SKM-1 treated with dmso at 0.1 percent for 144 hours (cell line): ENCODE measurements around the gene RBM4B.

Experiments
- DNase-seq: peaks from one replicate; lab custom pipeline; 2025; ENCODE audit not compliant: unreplicated experiment; lab: John Stamatoyannopoulos, UW

RBM4B gene

DNA sequence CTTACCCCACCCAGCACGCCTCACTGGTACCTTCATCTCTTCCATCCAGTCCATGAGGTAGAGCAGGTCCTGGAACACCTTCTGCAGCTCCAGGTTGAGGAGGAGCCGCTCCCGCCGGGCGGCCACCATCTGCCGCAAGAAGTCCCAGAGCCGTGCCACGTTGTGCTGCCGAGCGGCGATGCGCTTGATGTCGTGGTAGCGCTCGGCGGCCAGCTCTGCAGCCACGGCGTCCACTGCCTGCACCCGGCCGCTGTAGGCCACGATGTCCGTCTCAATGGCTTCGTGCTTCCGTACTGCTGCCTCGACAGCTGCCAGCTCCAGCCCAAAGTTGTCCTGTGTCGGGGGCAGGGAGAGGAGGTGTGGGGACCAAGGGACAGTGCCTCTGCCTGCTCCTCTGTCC, 29.8 kb upstream of the RBM4B start:
- DNase-seq: no peak

DNA sequence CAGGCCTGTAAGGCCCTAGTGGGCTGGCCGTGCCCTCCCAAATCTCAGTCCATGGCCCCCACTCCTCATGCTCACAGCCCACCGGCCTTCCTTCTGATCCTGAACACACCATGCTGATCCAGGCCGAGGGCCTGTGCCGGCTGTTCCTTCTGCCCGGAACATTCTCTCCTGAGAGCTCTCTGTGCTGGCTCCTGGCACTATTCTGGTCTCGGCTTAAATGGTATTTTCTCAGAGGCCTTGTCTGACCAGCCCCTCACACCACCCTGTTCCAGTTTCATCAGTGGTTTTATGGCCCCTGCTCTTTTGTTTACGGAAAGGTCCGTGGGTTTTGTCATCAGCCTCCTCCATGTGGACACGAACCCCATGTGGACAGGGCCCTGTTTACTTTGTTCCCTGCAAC, 29.3 kb upstream of the RBM4B start:
- no peak for DNase-seq

DNA sequence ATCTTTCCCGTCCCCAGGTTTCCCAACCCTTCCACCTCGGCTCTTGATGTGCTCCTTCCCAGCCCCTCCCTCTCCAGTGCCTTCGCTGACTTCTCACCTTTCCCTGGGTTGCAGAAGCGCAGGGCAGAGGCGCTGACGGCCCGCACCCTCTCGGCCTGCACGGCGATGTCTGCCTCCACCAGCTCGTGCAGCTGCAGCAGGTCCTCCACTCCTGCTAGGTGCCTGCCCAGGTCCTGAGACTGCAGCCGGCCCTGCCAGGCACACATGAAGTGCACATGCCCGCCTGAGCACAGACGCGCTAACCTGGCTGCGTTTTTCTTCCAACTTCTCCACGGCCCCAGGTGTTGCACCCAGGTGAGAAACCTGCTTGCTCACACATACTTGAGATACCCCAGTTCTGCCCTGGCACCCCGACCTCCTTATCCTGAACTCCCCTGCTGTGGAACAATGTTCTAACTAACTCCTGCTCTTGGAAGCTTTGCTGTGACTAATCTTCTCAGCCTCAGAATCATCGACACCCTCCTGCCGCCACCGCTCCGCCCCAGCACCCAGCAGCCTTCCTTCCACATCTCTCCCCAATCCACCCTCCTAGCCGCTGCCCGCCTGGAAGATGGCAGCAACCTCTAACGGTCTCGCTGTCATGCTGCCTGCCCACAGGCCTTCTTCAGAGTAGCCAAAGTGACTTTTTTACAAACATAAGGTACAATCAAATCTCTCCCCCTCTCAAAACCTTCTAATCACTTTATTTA, 28.1 kb upstream of the RBM4B start:
- DNase-seq: no peak

DNA sequence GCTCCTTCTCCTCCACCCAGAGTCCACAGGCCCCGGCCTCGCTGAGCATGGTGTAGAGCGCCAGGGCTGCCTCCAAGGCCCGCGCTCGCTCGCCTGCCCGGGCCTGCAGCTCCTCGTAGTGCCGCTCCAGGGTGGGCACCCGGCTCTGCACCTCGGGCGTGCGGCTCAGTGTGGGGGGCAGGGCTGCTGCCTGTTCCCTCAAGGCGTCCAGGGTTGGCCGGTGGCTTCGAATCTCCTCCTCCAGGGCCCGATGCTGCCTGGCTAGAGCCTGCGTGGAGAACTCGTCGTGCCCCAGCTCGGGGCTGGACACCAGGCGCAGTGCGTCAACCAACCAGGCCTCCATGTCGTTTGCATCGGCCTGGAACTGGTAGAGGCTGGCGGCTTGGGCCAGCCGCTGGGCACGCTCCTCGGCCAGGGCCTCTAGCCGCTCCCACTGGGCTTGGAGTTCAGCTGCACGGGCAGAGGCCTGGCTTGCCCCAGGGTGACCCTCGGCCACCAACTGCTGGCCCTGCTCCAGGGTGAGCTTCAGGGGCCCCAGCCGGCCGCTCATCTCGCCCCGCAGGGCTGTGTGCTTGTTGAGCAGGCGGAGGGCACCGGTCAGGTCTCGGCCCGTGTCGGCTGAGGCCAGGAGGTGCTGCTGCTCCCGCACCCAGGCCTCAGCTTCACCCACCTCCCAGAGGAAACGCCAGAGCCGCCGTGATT, 27.1 kb upstream of the RBM4B start:
- no peak for DNase-seq

DNA sequence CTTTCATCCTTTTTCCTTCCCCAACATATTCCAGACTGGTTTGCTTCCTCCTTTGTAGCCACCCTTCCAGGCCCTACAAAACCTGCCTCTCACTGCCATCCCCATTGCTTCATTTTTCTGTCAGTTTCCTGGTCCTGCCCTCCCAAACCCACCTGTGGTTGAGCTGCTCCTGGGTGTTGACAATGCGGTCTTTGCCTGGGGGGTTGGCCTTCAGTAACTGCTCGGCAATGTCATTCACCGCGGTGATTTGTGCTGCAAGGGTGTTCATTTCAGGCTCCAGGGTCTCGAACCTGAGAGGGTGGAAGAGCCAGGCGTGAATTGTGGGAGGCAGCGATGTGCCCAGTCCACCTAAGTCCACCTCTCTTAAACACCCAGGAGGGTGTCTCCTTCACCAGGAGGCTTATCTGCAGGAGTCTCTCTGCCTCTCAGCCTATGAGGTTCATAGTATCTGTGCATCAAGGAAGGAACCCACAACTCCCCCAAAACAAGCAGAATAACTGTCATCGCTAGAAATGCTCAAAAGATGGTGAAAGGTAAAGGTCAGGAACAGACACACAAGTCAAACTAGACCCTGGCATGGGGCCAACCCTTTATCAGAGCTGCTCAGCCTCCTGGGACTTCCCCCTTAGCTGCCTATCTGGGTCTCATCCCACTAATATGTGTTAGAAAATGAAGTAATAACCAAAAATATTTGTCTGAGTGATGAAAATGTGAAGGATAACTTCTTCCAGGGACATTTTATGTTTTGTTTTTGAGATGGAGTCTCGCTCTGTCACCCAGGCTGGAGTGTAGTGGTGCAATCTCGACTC, 23.9 kb upstream of the RBM4B start:
- DNase-seq: no peak

DNA sequence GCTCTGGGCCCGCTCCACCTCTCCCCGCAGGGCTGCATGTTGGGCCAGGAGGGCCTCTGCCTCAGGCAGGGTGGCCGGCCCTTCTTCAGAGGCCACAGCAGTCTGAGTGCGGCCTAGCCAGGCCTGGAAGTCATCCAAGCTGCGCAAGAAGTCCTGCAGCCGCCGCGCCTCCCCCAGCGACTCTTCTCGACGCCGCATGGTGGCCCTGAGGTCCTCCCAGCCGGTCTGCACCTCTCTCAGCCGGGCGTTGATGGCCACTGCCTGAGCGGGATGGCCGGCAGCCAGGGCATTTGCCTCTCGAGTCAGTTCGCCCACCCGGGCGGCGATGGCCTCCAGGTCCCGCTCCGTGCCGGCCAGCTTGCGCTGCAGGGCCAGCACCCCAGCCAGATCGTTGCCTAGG, 23.1 kb upstream of the RBM4B start:
- DNase-seq: no peak

DNA sequence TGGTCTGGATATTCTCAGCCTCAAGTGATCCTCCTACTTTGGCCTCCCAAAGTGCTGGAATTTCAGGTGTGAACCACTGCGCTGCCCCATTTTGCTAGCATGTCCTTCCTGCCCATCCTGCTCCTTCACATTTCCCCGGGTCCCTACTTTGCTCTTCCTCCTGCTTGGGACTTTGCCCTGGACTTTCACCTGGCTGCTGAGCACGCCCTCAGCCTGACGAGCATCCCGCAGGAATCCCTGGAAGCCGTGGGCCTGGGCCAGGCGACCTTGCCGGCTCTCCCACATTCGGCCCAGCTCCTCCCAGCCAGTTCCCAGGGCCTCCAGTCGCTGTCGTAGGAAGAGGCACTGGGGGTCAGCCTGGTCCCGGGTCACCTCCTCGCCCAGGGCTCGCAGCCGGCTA, 22.6 kb upstream of the RBM4B start:
- DNase-seq: no peak

DNA sequence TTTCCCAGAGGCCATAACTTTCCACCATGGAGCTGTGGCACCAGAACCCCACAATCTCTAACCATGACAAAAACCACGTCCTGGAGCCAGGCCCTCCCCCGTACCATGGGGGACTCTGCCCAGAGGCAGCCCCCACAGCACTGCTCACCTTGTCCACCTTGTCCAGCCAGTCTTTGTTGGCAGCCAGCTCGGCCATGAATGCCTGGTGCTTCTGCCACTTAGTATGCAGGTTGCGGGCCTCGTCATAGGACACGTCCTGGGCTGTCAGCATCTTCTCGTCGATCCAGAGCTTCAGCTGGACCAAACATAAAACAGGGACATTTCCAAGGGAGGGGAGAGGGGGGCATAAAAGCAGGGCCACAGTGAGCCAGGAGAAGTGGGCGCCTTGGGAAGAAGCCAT, 20.8 kb upstream of the RBM4B start:
- DNase-seq: no peak

DNA sequence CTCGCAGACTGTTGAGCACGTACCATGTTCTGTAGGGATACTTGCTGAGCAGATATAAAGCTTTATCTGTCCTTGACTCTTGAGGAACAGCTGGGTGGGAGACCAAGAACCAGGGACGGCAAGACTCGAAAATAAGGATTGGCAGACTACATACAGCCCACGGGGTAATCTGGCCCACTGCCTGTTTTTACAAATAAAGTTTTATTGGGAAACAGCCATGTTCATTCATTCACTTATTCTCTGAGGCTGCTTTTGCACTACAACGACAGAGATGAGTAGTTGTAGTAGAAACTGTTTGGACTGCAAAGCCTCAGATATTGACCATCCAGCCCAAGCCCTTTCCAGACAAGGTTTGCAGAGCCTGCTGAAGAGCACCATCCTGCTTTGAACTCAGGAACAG, 20.3 kb upstream of the RBM4B start:
- no peak for DNase-seq

DNA sequence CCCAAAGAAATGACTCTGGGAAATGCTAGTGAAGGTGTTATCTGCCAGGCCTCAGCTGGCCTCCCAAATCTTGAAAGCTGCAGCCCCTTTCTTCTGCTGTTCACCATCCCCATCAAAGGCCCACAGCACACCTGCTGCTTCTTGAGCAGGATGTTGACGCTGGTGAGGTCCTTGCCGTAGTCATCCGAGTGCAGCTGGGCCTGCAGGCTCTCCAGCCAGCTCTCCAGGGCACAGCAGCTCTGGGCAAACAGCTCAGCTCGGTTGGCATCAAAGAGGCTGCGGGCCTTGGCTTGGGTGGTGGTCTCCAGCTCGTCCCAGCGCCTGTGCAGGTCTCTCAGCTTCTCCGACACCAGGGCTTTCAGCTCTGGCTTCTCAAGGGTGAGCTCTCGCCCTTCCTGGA, 18.5 kb upstream of the RBM4B start:
- no peak for DNase-seq

DNA sequence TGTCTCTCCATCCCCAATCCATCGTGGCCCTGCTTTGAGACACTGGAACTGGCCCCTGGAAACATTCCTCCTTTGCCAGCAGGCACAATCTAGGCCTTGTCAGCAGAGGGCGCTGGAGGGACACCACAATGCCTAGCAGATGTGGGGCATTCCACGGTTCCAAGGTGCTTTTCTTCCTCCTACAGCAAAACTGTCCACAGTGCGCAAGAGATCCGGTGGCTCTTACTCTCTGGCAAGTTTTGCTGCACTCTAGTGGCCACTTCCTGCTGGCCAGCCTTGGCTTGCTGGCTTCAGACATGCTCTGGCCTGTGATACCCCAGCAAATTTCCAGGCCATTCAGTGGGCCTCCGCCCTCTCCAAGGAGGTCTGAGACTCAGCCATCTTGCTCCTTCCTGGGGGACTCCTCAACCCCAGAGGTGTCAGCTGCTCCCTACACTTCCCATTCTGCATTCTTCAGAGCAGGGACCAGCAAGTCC, 17.1 kb upstream of the RBM4B start:
- DNase-seq: peak; percentile 90

DNA sequence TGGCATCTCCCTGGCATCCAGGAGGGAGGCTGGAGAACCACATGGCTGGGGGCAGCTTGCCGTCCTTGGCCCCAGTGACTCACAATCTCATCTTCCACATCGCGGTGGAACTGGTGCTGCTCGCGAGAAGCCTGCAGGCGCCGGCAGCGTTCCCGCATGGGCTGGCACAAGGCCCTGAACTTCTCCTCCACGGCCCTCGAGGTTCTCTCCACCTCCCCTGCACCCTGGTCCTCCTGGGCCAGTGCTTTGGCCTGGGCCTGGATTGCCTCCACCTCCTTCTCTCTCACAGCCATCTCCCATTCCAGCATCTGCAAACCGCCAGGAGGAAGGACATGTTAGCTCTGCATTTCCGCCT, 16.3 kb upstream of the RBM4B start:
- no peak for DNase-seq

DNA sequence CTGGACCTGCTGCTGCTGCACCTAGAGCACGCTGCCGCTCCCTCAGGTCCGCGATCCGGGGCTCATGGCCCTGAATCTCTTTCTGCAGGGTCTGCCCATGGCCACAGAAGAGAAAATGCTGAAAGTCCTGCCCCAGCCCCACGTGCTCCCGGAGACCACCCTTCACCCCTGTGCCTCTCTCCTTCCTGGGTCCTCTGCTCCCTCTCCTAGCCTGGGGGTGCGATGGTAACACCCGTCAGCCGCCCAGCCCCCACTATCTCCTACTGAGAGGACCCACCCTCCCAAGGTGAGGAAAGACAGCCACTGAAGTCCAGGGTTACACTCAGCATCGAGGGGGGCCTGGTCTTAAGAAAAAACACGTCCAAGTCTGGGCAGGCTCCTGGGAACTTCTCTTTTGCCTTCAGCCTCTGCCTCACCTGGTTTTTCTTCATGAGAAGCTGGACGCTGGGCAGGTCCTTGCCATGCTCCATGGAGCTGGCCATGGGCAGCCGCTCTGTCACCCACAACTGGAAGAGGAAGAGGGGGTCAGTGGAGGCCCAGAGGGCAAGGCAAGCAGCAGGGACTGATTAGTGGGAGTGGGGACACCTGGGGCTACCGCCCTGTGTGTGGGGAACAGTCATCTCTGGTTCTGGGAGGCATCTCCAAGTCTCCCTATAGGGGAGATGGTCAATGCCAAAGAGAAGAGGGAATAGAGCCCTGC, 15.8 kb upstream of the RBM4B start:
- DNase-seq: no peak

DNA sequence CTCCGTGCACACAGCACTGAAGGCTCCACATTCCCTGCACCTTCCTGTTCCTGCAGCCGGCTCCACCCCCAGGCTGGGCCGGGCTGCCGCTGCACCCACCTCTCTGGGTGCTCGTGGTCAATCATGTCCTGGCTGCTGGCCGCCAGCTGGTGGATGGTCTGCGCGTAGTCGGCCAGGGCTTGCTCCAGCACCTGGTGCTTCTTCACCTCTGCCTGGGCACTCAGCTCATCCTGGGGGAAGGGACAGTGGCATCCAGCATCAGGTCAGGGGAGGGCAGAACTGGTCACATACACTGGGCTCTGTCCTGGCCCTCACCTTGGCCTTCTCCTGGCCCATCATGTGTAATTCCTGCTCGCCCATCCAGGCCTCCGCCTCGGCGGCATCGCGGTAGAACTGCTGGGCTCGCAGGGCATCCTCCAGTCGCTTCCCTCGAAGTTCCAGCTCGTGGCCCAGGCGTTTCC, 15.2 kb upstream of the RBM4B start:
- DNase-seq: no peak

DNA sequence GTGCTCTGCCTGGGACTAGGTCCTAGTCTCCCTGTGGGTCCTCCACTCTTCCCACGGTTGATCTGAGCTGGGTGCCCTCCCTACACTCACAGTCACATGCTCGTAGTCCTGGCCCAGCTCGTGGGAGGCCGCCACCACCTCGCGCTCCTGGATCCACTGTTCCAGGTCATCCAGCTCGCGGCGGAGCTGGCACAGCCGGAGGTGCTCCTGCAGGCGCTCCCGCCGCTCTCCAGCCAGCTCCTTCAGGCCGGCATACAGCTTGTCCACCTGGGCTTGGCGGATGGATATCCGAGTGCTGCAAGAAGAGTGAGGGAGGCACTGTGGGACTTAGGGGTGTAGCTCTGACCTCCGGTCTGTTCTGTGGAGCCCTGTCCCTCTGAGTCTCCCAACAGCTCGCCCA, 14.8 kb upstream of the RBM4B start:
- no peak for DNase-seq

DNA sequence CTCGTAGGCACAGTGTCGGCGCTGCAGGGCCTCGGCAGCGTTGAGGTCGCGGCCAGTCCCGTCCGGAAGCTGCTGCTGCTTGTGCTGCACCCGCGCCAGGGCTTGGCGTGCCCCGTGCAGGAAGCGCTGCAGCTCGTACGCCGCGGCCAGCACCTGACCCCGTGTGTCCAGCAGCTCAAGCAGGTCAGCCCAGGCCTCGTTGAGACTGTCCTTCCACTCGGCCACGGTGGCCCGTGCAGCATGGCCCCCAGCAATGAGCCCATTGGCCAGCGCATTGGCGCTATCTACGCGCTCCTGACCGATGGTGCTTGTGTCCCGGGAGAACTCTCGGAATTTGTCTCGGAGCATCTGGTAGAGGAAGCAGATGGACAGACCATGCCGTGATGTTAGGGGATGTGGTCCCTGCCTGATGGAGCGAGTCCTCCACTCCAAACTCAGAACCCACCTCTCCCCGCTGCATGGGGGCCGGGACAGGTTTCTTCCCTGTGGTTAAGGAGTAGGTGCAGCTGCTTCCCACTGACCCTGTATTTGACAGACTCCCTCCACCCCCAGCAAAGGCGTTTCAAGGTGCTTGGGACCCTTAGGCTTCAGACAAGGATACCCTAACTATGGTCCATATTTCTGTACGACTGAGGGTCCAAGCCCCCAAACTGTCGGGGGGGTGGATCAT, 13.8 kb upstream of the RBM4B start:
- no peak for DNase-seq

DNA sequence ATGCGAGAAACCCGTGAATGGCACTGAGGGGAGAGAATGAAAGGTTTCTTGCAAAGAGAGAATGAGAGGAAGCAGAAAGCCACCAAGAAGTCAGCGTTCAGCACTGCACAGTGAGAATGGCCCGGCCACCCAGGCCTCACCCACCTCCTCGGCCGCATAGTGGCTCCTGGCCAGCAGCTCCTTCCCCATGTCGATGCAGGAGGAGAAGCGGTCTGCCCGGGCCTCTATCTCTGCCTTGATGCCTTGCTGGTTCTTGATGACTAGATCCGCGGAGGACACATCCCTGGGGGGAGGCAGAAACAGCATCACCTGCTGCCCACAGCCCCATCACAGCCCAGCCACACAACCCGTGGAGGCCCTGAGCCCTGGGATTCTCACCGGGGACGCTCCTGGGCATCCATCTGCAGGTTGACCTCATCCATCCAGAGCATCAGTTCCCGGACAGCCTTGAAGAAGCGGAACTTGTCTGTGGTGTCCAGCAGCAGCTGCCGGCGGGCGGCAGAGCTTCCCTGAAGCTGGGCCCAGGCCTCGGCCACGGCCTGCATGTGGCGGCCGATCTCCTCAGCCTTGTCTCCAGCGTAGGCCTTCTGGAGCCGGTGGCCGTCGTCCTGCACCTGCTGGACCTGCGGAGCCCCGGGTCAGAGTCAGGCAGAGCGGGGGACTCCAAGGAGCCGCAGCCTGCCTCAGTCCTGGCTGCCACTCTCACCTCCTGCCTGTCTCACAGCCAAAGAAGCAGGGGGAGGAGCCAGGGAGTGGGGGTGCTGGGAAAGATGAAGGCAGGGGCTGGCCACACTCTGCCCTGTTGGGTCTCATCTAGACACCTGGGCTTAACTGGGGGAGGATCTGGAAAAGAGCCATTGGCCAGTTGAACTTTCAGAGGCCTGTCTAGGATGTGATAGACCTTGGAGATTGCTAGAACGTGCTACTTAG, 12.2 kb upstream of the RBM4B start:
- no peak for DNase-seq

DNA sequence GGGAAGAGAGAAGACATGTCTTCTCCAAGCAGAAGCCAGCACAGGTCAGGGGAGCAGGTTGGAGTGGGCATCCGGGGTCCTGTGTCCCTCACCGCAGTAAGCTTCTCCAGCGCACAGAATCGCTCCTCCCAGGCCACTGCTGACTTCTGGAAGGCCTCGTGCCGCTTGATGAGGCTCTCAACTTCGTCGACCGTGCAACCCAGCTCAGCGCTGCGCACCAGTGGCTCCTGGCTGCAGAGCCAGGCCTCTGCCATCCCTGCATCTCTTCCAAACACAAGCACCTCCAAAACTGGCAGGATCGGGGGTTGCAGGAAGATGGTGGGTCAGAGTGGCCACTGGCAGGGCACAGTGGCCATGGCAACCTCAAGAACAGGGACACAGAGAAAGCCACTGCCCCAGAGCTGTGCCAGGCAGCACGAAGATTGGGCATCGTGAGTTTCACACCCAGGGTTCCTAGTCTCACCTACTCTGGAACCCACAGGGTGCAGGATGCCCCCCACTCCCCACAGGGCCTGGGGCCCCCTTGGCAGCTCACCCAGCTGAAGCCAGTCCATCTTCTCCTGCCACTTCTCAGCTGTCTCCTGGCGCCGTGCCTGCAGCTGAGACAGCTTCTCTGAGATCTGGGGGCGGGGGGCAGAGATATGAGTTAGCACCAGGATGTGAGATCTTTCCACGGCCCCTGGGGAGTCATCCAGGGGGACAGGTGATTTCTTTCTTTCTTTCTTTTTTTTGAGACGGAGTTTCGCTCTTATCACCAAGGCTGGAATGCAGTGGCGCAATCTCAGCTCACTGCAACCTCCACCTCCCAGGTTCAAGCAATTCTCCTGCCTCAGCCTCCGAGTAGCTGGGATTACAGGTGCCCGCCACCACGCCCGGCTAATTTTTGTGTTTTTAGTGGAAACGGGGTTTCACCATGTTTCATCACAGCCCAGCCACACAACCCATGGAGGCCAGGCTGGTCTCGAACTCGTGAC, 11.2 kb upstream of the RBM4B start:
- DNase-seq: no peak
